Loucy (cell line): ENCODE measurements around the gene MAP1LC3C.

Experiments used
- CTCF ChIP-seq: fragments of 200-600 bp; sonication (generic); conservative IDR thresholded peaks from 2 replicates; pipeline ENCODE4 v1.5.1; 2014; ENCODE audit warnings: mild to moderate bottlenecking, antibody characterized with exemption, low read length
- EZH2phosphoT487 ChIP-seq: fragments of 200-600 bp; IDR thresholded peaks from 2 replicates; pipeline ENCODE4 v1.6.1; 2018; ENCODE audit warnings: antibody characterized with exemption, mild to moderate bottlenecking, moderate library complexity, borderline replicate concordance

GRCh38 chr1:242023805-242024204 lies 24.9 kb upstream of the MAP1LC3C start:
- no peak for TF ChIP-seq CTCF
- no peak for TF ChIP-seq EZH2phosphoT487
